K562 (cell line): ENCODE results near the gene TULP4.

ENCODE experiments used
- ESRRB ChIP-seq: fragments of 250-450 bp; sonication (Bioruptor Pico); IDR thresholded peaks from 2 replicates; pipeline ENCODE4 v1.5.0; 2020; ENCODE audit warnings: mild to moderate bottlenecking, moderate library complexity, borderline replicate concordance
- GABPB2 ChIP-seq: fragments of 250-450 bp; sonication (Bioruptor Pico); conservative IDR thresholded peaks from 2 replicates; pipeline ENCODE4 v1.5.1; 2021; ENCODE audit warnings: mild to moderate bottlenecking
- JUND ChIP-seq, 2 experiments: IDR thresholded peaks; 2 replicates in 1 of 2; 3 replicates in 1 of 2; pipeline ENCODE4 v1.6.1; 2011; ENCODE audit warnings: borderline replicate concordance in 2 of 2, low read depth in 2 of 2, low read length in 2 of 2, improper control_type of control experiment in 1 of 2, missing biosample characterization in 1 of 2, missing genetic modification characterization in 1 of 2, missing genetic modification reagents in 1 of 2
- MYBL2 ChIP-seq, 2 experiments: fragments of 450-650 bp in 1 of 2; sonication (generic) in 1 of 2; formaldehyde crosslinking in 1 of 2; IDR thresholded peaks; 2 replicates each; pipeline versions ENCODE4 v1.6.1 to v1.8.1; 2017 to 2022; ENCODE audit warnings: borderline replicate concordance in 1 of 2, inconsistent platforms in 1 of 2, low read depth in 1 of 2, mild to moderate bottlenecking in 1 of 2, missing genetic modification reagents in 1 of 2, moderate library complexity in 1 of 2
- MYNN ChIP-seq, 2 experiments: sonication (generic); formaldehyde crosslinking in 1 of 2; IDR thresholded peaks; 2 replicates each; pipeline versions ENCODE4 v1.5.0 to v1.6.1; 2016 to 2020; ENCODE audit warnings: antibody characterized with exemption in 1 of 2, missing genetic modification reagents in 1 of 2
- NRF1 ChIP-seq, 2 experiments: fragments of 450-650 bp; IDR thresholded peaks in 1 of 2; conservative IDR thresholded peaks in 1 of 2; 2 replicates each; pipeline ENCODE4 v1.6.1; 2014; ENCODE audit warnings: mild to moderate bottlenecking in 2 of 2
- SIN3A ChIP-seq, 2 experiments: fragments of 150-350 bp in 1 of 2; IDR thresholded peaks; 2 replicates each; pipeline ENCODE4 v1.6.1; 2011 to 2016; ENCODE audit warnings: borderline replicate concordance in 2 of 2, low read depth in 2 of 2, low read length in 2 of 2, mild to moderate bottlenecking in 2 of 2, moderate library complexity in 2 of 2; ENCODE audit not compliant: control insufficient read depth in 1 of 2
- SMC3 ChIP-seq: conservative IDR thresholded peaks from 2 replicates; pipeline ENCODE4 v1.6.1; 2011; ENCODE audit warnings: low read depth, low read length, improper control_type of control experiment; ENCODE audit not compliant: insufficient read depth
- SP1 ChIP-seq: sonication (generic); formaldehyde crosslinking; IDR thresholded peaks from 2 replicates; pipeline ENCODE4 v1.8.1; 2022; ENCODE audit warnings: mild to moderate bottlenecking, missing genetic modification reagents
- ZFX ChIP-seq: sonication (generic); formaldehyde crosslinking; IDR thresholded peaks from 2 replicates; pipeline ENCODE4 v1.8.0; 2022; ENCODE audit warnings: mild to moderate bottlenecking, missing genetic modification reagents, moderate library complexity
- TF ChIP-seq, protein P1 (sequence below): IDR thresholded peaks from 2 replicates; pipeline ENCODE4 v1.6.1; 2011; ENCODE audit warnings: borderline replicate concordance, low read depth, mild to moderate bottlenecking, moderate library complexity, low read length; ENCODE audit not compliant: insufficient read depth, poor library complexity, severe bottlenecking
- TF ChIP-seq, protein P2 (sequence below), 3 experiments: IDR thresholded peaks in 2 of 3; conservative IDR thresholded peaks in 1 of 3; 2 replicates each; pipeline ENCODE4 v1.5.1; 2011 to 2012; ENCODE audit warnings: low read length in 3 of 3, mild to moderate bottlenecking in 3 of 3, control low read depth in 2 of 3, improper control_type of control experiment in 1 of 3, inconsistent platforms in 1 of 3, low read depth in 1 of 3, mixed read lengths in 1 of 3, moderate library complexity in 1 of 3; ENCODE audit not compliant: insufficient read depth in 2 of 3

DNA sequence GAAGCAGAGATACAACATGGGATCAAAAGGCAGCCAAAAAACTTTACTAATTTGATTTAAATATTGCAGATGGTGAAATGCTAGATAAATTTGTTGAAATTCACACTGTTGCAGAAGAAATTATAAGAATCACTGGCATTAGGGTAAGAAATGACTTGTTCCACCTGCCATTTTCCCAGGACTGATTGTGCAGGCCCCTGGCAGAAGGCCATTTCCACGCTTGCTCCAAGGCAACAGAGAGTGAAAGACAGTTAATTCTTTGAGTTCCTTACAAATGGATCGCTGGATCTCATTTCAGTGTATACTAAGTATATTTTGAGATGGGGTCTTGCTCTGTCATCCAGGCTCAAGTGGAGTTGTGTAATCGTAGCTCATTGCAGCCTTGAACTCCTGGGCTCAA lies 180.6 kb downstream of the TULP4 start:
- TF ChIP-seq ZFX (CRISPR knock-in tag) (no peak), MYBL2 (IDR thresholded peaks at IDR 0.05; ENCODE audit: low read depth) (no peak), MYBL2 (CRISPR knock-in tag; IDR thresholded peaks at IDR 0.05; ENCODE audit: borderline replicate concordance) (no peak), GABPB2 (no peak), SP1 (CRISPR knock-in tag) (no peak), NRF1 (conservative IDR thresholded peaks at IDR 0.05 in 1 of 2, IDR thresholded peaks at IDR 0.05 in 1 of 2) (no peak), ESRRB (no peak), JUND (IDR thresholded peaks at IDR 0.05; ENCODE audit: borderline replicate concordance, low read depth, low read length) (no peak), JUND (tag; IDR thresholded peaks at IDR 0.05; ENCODE audit: borderline replicate concordance, low read depth, low read length) (no peak), MYNN (IDR thresholded peaks at IDR 0.05) (no peak), MYNN (CRISPR knock-in tag; IDR thresholded peaks at IDR 0.05) (no peak), SMC3 (no peak), SIN3A (IDR thresholded peaks at IDR 0.05; ENCODE audit: borderline replicate concordance in 2 of 2, control insufficient read depth in 1 of 2, low read depth in 2 of 2, low read length in 2 of 2) (no peak)
- TF ChIP-seq, protein P1, sequence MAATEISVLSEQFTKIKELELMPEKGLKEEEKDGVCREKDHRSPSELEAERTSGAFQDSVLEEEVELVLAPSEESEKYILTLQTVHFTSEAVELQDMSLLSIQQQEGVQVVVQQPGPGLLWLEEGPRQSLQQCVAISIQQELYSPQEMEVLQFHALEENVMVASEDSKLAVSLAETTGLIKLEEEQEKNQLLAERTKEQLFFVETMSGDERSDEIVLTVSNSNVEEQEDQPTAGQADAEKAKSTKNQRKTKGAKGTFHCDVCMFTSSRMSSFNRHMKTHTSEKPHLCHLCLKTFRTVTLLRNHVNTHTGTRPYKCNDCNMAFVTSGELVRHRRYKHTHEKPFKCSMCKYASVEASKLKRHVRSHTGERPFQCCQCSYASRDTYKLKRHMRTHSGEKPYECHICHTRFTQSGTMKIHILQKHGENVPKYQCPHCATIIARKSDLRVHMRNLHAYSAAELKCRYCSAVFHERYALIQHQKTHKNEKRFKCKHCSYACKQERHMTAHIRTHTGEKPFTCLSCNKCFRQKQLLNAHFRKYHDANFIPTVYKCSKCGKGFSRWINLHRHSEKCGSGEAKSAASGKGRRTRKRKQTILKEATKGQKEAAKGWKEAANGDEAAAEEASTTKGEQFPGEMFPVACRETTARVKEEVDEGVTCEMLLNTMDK: no peak
- TF ChIP-seq, protein P2, sequence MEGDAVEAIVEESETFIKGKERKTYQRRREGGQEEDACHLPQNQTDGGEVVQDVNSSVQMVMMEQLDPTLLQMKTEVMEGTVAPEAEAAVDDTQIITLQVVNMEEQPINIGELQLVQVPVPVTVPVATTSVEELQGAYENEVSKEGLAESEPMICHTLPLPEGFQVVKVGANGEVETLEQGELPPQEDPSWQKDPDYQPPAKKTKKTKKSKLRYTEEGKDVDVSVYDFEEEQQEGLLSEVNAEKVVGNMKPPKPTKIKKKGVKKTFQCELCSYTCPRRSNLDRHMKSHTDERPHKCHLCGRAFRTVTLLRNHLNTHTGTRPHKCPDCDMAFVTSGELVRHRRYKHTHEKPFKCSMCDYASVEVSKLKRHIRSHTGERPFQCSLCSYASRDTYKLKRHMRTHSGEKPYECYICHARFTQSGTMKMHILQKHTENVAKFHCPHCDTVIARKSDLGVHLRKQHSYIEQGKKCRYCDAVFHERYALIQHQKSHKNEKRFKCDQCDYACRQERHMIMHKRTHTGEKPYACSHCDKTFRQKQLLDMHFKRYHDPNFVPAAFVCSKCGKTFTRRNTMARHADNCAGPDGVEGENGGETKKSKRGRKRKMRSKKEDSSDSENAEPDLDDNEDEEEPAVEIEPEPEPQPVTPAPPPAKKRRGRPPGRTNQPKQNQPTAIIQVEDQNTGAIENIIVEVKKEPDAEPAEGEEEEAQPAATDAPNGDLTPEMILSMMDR (IDR thresholded peaks at IDR 0.05 in 2 of 3, conservative IDR thresholded peaks at IDR 0.05 in 1 of 3; ENCODE audit: insufficient read depth in 2 of 3, low read depth in 1 of 3, low read length in 3 of 3): no peak
